ENCODE measurements around the gene FRMD4B.

DNA sequence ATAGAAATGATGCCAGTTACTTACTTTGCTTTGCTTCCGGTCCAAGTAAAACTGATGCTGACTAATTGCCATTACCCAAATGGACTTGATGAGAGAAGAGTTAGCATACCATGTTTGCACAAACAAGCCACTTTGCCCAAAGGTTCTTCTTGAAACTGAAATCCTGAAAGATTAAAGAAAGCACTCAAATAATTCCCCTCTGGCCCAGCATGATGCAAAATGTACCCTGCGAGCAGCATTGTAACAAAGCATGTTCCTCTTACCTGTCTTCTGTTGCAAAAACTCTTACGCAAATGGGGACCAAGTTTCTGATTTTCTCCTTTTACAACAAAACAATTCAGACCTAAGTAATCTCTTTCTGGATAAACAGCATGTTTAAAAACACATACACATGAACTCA is 189.0 kb downstream of the FRMD4B start:
- TF ChIP-seq, protein P1, sequence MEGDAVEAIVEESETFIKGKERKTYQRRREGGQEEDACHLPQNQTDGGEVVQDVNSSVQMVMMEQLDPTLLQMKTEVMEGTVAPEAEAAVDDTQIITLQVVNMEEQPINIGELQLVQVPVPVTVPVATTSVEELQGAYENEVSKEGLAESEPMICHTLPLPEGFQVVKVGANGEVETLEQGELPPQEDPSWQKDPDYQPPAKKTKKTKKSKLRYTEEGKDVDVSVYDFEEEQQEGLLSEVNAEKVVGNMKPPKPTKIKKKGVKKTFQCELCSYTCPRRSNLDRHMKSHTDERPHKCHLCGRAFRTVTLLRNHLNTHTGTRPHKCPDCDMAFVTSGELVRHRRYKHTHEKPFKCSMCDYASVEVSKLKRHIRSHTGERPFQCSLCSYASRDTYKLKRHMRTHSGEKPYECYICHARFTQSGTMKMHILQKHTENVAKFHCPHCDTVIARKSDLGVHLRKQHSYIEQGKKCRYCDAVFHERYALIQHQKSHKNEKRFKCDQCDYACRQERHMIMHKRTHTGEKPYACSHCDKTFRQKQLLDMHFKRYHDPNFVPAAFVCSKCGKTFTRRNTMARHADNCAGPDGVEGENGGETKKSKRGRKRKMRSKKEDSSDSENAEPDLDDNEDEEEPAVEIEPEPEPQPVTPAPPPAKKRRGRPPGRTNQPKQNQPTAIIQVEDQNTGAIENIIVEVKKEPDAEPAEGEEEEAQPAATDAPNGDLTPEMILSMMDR (IDR thresholded peaks at IDR 0.05), result no peak
- no peak for TF ChIP-seq POLR2A (IDR thresholded peaks at IDR 0.05)

All from adrenal gland (tissue), 5 donors.